Prostate gland (tissue), 2 donors: Measurements from ENCODE around the gene EBNA1BP2.

ENCODE experiments used
- POLR2A ChIP-seq: fragments of 450-650 bp; IDR thresholded peaks from one replicate; pipeline ENCODE4 v1.6.1; 2016; ENCODE audit warnings: antibody characterized with exemption, mild to moderate bottlenecking
- POLR2AphosphoS5 ChIP-seq: sonication (generic); formaldehyde crosslinking; IDR thresholded peaks from one replicate; pipeline ENCODE4 v1.6.1; 2017; ENCODE audit warnings: antibody characterized with exemption
- TF ChIP-seq, protein P1 (sequence below), 4 experiments: fragments of 200-600 bp in 2 of 4; fragments of 450-650 bp in 2 of 4; sonication (generic) in 2 of 4; IDR thresholded peaks; 1 replicate in 3 of 4; 2 replicates in 1 of 4; pipeline ENCODE4 v1.5.1; 2016 to 2019; ENCODE audit warnings: antibody characterized with exemption in 4 of 4, mild to moderate bottlenecking in 2 of 4, moderate library complexity in 2 of 4

DNA sequence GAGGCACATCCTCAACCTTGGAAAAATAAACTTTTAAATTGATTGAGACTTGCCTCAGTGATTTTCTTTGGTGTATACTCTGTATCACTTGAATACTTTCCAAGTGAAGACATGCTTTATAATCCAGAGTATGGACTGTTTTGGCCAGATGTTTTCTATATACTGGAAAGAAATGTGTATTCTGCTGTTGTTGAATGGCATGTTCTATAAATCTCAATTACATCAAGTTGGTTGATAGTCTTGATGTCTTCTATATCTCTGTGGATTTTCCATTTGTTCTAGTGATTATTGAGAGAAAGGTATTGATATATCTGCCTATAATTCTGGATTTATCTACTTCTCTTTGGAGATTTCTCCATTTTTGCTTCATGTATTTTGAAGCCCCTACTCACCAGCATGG, 37.5 kb downstream of the EBNA1BP2 start:
- TF ChIP-seq, protein P1, sequence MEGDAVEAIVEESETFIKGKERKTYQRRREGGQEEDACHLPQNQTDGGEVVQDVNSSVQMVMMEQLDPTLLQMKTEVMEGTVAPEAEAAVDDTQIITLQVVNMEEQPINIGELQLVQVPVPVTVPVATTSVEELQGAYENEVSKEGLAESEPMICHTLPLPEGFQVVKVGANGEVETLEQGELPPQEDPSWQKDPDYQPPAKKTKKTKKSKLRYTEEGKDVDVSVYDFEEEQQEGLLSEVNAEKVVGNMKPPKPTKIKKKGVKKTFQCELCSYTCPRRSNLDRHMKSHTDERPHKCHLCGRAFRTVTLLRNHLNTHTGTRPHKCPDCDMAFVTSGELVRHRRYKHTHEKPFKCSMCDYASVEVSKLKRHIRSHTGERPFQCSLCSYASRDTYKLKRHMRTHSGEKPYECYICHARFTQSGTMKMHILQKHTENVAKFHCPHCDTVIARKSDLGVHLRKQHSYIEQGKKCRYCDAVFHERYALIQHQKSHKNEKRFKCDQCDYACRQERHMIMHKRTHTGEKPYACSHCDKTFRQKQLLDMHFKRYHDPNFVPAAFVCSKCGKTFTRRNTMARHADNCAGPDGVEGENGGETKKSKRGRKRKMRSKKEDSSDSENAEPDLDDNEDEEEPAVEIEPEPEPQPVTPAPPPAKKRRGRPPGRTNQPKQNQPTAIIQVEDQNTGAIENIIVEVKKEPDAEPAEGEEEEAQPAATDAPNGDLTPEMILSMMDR (IDR thresholded peaks at IDR 0.05), result no peak
- TF ChIP-seq POLR2AphosphoS5 (no peak), POLR2A (no peak)
